Stimulated activated CD4-positive, alpha-beta T cell treated with anti-CD3 and anti-CD28 coated beads, Interleukin-1b, Interleukin-23, amount 100 ng/mL, for 48 hours (primary cell): ENCODE data around the gene CREB5.

Experiments
- DNase-seq: peaks from one replicate; pipeline ENCODE4 v3.0.0-alpha.2; 2020

The CREB5 gene

DNA sequence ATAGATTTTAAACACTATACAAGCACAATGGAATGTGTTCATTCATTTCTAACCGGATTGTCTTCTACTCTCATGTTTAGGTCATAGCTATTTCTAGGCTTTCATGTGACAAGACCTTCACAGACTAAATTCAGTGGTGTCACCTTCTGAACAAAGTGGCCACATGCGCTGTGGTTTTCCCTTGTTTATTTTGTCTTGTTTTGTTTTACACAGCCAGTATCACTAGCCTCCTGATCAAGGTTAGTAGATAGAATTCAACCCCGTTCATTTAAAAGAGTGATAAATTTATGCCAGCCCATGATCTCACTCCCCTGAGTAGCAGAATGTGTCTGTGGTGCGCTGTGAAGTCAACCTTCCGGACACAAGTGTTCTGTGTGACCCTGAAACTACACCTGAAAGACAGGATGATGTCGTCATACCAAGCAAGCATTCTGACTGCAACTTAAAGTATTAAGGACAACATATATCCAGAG lies 209.1 kb downstream of the CREB5 start:
- DNase-seq = no peak

DNA sequence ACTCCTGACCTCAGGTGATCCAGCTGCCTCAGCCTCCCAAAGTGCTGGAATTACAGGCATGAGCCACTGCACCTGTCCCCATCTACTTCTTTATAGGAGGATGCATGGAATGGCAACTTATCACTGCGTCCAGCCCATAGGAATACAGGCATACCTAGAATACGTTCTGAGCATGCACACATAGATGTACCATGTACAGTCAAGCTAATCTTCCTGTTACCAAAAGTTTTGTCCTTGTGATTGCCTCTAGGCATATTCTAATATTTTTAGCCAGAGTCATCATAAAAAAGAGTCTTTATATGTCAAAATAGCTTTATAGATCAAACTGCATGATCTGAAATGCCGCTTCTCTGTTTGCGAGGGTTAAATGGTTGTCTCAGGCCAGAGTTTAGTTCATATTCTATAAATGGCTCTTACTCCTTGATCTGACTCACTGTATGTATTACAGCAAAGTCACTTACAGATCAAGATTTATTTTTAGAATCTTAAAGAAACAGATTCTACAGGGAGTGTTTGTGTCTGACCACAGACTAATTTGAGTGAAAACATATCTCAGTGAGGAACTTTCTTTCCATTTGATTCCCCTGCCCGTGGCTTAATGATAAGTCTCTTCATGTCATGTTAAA lies 210.9 kb downstream of the CREB5 start:
- no peak for DNase-seq

DNA sequence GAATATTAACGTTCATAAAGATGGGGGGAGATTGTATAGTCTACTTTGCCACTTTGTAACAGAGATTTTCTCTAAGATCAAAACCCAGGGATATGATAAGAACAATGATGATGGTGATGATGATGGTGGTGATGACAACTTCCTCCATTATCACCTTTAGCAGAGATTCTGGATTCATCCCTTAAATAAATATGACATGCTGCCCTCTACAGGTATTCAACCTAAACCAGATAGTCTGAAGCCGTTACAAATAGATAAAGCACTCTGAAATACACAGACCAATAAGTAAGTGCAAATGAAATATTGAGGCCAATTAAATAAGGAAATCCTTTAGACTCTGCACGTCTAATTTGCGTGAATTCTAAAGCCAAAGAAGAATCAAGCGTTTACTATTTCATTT lies 211.5 kb downstream of the CREB5 start:
- no peak for DNase-seq

GRCh38 chr7:28625432-28625831 lies 213.1 kb downstream of the CREB5 start:
- no peak for DNase-seq

DNA sequence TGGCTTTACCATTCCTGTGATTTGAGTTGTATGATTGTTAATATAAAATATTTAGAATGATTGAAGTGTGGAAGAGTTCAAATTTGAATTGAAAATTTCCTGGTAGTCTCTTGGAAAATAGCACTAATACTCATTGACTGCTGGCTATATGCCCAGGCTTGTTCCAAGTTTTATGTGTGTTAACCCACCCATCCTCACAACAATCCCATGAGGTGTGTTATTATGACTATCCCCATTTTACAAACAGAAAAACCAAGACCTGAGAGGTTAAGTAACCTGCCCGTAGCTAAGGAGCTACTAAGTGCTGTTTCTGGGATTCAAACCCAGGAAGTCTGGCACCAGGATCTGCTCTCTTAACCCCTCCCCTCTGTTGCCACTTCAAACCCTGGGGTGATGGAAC lies 213.9 kb downstream of the CREB5 start:
- no peak for DNase-seq

DNA sequence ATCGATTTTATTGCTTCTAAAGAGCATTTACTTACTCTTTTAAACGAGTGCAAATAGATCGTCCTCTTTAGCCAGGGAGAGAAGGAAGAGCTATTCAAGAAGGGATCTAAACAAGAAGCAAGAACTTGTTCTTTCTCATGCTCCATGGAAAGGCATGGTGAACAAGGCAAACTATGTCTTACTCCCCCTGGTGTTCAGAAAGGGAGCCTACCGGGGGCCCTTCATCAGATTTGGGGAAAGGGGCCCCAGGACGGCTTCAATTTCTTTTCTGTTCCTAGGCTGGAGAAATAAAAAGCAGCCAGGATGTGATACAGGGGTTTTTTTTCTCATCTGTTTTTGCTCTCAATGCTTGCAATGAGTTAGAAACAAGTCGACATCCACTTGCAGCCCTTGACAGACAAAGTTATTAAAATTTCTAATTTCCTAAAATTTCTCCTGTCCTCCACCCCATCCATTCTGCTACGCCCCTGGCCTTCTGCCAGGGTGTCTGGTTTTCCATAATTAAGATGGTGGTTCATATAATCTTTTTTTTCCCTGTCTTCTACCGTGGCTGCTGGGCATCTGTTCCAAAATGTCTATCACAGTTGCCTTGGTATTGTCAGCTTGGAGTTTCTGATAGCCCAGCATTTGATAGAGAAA lies 214.4 kb downstream of the CREB5 start:
- DNase-seq = peak; percentile 2

GRCh38 chr7:28627263-28627653 lies 214.9 kb downstream of the CREB5 start:
- DNase-seq = no peak

DNA sequence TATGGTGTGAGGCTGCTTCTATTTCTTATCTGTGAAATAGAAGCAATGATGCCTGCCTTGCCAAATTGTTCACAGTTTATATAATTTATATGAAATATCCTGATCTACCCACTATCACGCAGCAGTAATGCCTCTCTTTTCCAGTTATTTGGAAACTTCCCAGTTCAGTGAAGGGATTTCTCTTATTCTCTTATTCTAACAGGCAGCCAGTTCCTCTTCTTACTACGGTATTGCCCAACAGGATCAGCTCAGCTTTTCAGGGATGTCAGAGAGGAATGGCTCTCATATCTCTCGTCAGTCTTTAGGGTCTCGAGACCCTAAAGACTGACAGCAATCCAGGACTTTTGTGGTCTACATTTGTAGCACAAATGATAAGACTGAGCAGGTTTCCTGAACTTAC lies 215.6 kb downstream of the CREB5 start:
- DNase-seq = no peak

DNA sequence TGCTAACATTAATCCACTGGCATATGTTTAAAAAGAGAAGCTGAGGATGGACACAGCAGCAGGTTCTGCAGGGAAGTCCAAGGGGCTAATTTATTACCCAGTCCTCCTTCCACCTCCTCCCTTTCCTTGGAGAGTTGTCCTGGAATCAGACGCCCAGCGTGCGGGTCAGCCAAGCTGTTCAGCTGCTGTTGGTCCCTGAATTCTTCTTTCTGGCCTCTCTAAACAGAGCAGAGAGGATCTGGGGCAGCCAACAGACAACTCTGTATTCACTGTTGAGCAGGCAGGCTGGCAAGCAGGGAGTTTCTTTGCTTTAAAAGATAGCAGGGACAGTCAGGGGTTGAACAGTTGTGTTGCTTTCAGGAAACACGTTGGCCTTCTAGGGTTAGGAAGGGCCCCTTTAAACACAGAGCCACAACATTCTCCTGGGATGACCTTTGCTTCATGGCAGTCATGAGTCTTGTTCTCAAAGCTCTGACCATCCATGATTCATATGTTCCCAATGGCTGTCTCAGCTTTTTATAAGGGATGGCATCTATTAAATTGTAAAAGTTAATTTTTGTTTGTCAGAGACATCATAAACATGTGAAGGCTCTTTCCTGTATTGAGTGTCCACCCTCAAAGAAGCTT lies 217.0 kb downstream of the CREB5 start:
- no peak for DNase-seq

GRCh38 chr7:28630350-28630749 lies 218.0 kb downstream of the CREB5 start:
- DNase-seq = no peak

GRCh38 chr7:28631995-28632394 lies 219.7 kb downstream of the CREB5 start:
- DNase-seq = no peak

DNA sequence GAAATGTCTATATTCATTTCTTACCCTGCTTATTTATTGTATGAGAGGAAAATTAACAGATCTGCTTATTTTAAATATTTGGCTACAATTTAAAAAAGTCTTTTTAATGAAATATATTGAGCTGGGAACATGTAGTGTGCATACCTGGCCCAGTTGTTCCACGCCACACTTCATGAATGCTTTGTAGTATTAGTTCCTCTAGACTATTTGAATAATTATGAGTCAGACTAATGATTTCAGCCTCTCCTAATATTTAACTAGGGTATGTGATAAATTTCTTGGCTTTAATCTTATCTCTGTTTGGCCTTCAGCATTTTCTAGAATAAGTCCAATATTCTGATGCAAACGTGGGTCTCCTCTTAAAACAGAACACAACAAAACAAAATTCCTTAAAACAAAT lies 226.6 kb downstream of the CREB5 start:
- DNase-seq = no peak

DNA sequence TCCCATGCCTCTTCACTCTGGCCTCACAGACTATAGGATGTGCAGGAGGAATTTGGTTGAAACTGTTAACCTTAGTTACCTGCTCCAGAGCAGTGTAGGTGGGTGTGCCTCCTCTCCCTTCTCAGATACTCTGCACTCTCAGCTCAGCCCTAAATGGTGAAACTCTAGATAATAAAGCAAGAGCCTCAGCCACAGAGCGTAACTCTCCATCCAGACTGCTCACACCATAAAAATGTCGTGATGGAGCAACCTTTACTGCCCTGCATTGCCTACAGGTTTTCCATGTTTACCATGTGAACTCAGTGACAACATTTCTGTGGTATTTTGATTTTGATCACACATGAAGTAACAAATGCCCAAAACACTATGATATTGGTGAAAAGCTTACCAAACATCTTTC lies 227.7 kb downstream of the CREB5 start:
- DNase-seq = no peak

GRCh38 chr7:28641752-28642545 lies 229.6 kb downstream of the CREB5 start:
- DNase-seq = no peak

GRCh38 chr7:28643188-28643569 lies 230.9 kb downstream of the CREB5 start:
- no peak for DNase-seq

DNA sequence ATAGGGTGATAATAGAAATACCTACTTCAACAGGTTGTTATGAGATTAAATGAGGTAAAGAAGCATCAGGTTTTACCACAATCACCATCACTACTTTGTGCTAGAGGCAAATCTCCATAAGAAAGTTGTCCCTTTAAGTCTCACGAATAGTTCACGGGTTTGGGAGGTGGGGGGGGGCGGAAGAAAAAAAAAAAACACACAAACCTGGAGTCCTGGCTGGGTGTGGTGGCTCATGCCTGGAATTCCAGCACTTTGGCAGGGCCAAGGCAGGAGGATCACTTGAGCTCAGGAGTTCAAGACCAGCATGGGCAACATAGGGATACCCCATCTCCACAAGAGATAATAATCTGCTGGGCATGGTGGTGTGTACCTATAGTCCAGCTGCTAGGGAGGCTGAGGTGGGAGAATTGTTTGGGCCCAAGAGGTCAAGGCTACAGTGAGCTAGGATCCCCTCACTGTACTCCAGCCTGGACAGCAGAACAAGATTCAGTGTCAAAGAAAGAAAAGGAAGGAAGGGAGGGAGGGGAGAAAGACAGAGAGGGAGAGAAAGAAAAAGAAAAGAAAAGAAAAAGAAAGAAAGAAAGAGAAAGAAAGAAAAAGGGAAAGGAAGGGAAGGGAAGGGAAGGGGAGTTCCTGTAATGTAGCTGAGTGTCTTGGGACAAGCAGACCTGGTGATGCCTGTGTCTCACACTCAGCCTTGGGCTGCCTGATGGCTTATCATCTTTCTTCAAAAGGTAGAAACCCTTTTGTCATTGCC lies 231.4 kb downstream of the CREB5 start:
- no peak for DNase-seq

DNA sequence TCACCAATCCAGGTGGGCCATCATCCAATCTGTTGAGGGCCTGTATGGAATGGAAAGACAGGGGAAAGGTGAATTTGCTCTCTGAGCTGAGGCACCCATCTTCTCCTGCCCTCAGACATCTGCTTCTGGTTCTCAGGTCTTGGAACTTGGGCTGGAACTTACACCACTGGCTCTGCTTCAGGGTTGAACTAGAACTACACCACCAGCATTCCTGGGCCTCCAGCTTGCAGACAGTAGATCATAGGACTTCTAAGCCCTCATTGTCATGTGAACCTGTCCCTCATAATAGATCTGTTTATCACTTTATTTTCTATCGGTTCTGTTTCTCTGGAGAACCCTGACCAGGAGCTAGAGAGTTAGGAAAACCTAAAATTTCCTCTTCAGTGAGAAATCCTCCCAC lies 233.5 kb downstream of the CREB5 start:
- DNase-seq = no peak

GRCh38 chr7:28646376-28647075 lies 234.2 kb downstream of the CREB5 start:
- no peak for DNase-seq

- no peak for DNase-seq
Measured at GRCh38 chr7:28647076-28647421, 234.7 kb downstream of the CREB5 start.

DNA sequence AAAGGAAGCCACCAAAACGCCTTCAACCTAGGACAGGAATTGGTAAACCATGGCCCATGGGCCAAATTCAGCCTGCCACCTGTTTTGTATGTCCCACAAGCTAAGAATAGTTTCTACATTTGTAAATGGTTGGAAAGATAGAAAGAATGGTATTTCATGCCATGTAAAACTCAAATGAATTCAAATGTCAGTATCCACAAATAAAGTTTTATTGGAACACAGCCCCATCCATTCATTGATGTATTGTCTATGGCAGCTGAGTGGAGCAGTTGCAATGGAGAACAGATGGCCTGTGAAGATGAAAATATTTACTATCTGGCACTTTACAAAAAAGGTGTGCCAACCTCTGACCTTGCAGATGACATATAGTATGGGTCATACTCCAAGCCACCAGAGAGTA lies 236.9 kb downstream of the CREB5 start:
- no peak for DNase-seq

- DNase-seq = no peak
Measured at GRCh38 chr7:28649811-28650210, 237.5 kb downstream of the CREB5 start.

DNA sequence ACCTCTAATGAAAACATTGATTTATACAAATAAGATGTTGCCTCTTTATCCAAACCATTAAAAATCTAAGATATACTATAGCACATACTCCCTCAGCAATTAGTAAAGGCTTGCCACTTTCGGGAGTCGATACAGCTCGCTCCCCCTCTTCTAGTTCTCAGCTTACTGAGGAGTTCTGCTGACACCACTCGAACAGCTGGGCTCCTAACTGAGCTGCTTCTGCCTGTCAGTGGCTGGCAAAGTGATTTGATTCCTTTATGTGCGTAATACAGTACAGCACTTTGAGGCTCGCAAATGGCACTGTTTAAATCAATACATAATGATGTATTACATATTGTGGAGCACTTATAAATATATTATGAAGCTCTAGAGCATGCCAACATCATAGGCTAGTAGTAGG lies 241.8 kb downstream of the CREB5 start:
- DNase-seq = no peak
